Rectal smooth muscle tissue (tissue), 1 donor: ENCODE measurements around the gene KRTAP10-1.

Experiments
- H3K27ac ChIP-seq: one replicate; pipeline ENCODE4 v1.7.0; 2013; ENCODE audit warnings: low read depth, low read length, inconsistent platforms
- H3K27me3 ChIP-seq: one replicate; pipeline ENCODE4 v1.7.0; 2013; ENCODE audit warnings: low read length; ENCODE audit not compliant: control insufficient read depth, insufficient read depth
- H3K36me3 ChIP-seq: one replicate; pipeline ENCODE4 v1.7.0; 2013; ENCODE audit warnings: low read length; ENCODE audit not compliant: control insufficient read depth, insufficient read depth
- H3K4me1 ChIP-seq: one replicate; pipeline ENCODE4 v1.7.0; 2013; ENCODE audit warnings: low read length; ENCODE audit not compliant: control insufficient read depth, insufficient read depth
- H3K4me3 ChIP-seq: one replicate; pipeline ENCODE4 v1.7.0; 2013; ENCODE audit warnings: low read length
- H3K9ac ChIP-seq: one replicate; pipeline ENCODE4 v1.7.0; 2013; ENCODE audit warnings: low read length

Gene KRTAP10-1

GRCh38 chr21:44511219-44511937 is 28.6 kb downstream of the KRTAP10-1 start:
- Histone ChIP-seq H3K4me1 (no peaks in the 10 kb centered on the region), H3K36me3 (no peaks in the 10 kb centered on the region), H3K27ac (no peak overlapping the region), H3K9ac (no peak overlapping the region), H3K27me3 (no peaks in the 10 kb centered on the region), H3K4me3 (no peak overlapping the region)

DNA sequence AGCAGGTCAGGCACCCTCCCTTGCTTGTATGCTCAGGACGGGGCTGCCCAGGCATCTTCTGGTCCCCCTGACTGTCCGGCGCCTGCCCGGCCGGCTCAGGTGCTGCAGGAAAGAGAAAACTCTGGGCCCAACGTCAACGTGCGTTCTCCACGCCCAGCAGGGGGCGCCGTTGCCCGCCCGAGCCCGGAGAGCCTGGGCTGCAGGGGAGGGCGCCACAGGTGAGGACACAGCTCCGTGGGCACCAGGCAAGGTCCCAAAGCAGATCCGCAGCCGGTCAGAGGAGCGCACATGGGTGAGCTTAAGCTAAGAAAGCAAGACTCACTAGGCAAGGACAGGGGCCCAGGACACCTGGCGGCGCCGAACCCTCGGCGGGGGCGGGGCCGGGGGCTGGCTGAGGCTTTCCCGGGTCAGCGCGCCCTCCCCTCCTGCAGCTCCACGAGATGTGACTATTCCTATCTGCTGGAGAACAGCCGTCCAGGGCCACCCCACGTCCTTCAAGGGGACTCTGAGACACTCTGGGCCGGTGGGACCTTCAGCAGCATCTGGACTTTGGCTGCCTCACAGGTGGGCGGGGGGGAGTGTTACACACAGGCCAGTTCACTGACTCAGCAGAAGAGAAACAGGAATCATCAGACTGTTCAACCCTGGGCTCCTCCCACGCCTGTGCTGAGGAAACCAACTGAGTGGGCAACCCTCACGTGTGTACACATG is 29.3 kb downstream of the KRTAP10-1 start:
- no peaks in the 10 kb centered on the region for H3K4me1 ChIP-seq
- no peak overlapping the region for H3K27ac ChIP-seq
- H3K27me3 ChIP-seq: no peaks in the 10 kb centered on the region
- H3K36me3 ChIP-seq: no peaks in the 10 kb centered on the region
- H3K4me3 ChIP-seq: no peak overlapping the region
- H3K9ac ChIP-seq: no peak overlapping the region

DNA sequence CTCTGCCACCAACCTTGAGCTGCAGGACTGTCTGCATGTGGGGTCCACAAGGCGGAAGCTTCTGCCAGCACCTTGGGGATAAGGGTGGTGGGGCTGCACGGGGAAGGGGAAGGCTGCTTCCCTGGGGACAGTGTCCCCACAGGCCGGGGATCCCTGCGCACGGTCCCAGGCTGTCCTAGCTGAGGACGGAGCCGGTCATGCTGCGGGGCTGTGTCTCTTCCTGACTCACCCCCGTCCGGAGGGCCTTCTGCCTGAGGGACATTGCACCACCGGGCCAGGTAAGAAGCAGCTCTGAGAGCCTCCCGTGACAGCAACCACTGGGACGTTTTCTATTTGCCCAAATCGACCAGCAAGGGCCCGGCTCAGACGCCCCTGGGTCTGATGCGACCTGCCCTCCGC is 29.9 kb downstream of the KRTAP10-1 start:
- Histone ChIP-seq H3K4me3 (no peak overlapping the region), H3K9ac (no peak overlapping the region), H3K27me3 (no peaks in the 10 kb centered on the region), H3K4me1 (no peaks in the 10 kb centered on the region), H3K36me3 (no peaks in the 10 kb centered on the region), H3K27ac (no peak overlapping the region)

- H3K27ac ChIP-seq: no peak overlapping the region
- H3K36me3 ChIP-seq: no peaks in the 10 kb centered on the region
- no peak overlapping the region for H3K4me3 ChIP-seq
- no peaks in the 10 kb centered on the region for H3K4me1 ChIP-seq
- no peaks in the 10 kb centered on the region for H3K27me3 ChIP-seq
- no peak overlapping the region for H3K9ac ChIP-seq
Observed at GRCh38 chr21:44509539-44509938, 30.5 kb downstream of the KRTAP10-1 start.

DNA sequence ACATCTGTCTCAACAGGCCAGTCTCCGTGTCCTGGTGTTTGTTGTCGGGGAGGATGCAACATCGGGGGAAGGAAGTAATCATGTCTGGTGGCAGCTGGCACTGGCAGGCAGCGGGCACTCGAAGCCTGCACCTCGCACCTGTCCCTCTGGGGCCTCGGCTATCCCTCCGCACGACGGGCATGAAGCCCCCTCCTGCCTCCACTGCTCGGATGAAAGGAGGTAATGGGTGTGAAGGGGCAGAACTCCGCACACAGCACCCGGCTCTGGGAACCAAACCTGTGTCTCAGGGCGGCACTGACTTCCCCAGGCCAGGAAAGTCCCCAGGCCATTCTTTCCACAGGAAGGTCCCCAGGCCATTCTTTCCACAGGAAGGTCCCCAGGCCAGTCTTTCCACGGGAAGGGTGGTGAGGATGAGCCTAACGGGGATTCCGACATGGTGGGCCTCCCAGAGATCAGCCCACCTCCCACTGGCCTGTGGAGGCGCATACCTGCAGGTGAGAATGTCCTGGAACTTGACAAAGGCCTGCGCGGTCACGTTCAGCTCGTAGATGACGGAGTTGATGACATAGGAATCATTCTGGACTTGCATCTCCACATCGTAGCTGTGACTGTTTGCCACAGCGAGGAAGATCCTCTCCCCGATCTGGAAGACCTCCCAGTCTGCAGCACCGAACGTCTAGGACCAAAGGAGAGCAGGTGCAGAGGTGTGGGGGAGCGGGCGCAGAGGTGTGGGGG is 31.1 kb downstream of the KRTAP10-1 start:
- H3K27ac ChIP-seq: no peak overlapping the region
- no peaks in the 10 kb centered on the region for H3K27me3 ChIP-seq
- H3K36me3 ChIP-seq: no peaks in the 10 kb centered on the region
- H3K4me1 ChIP-seq: no peaks in the 10 kb centered on the region
- H3K4me3 ChIP-seq: no peak overlapping the region
- H3K9ac ChIP-seq: no peak overlapping the region

DNA sequence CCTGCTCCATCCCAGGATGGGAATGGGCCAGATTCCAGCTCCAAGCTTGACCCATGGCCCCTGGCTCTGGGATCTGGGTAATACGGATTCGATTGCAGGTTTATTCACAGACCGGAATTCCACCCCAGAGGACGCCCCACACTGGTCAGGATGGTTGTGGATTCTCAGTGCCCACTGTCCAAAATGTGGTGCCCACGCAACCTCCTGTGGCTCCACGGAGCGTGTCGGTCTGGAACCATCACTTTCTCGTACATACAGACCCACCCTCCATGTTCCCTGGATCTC is 31.6 kb downstream of the KRTAP10-1 start:
- Histone ChIP-seq H3K27ac (no peak overlapping the region), H3K9ac (no peak overlapping the region), H3K4me1 (no peaks in the 10 kb centered on the region), H3K27me3 (no peaks in the 10 kb centered on the region), H3K4me3 (no peak overlapping the region), H3K36me3 (no peaks in the 10 kb centered on the region)

- Histone ChIP-seq H3K9ac (no peak overlapping the region), H3K27ac (no peak overlapping the region), H3K4me3 (no peak overlapping the region), H3K27me3 (no peaks in the 10 kb centered on the region), H3K4me1 (no peaks in the 10 kb centered on the region), H3K36me3 (no peaks in the 10 kb centered on the region)
Observed at GRCh38 chr21:44507673-44508425, 32.1 kb downstream of the KRTAP10-1 start.

DNA sequence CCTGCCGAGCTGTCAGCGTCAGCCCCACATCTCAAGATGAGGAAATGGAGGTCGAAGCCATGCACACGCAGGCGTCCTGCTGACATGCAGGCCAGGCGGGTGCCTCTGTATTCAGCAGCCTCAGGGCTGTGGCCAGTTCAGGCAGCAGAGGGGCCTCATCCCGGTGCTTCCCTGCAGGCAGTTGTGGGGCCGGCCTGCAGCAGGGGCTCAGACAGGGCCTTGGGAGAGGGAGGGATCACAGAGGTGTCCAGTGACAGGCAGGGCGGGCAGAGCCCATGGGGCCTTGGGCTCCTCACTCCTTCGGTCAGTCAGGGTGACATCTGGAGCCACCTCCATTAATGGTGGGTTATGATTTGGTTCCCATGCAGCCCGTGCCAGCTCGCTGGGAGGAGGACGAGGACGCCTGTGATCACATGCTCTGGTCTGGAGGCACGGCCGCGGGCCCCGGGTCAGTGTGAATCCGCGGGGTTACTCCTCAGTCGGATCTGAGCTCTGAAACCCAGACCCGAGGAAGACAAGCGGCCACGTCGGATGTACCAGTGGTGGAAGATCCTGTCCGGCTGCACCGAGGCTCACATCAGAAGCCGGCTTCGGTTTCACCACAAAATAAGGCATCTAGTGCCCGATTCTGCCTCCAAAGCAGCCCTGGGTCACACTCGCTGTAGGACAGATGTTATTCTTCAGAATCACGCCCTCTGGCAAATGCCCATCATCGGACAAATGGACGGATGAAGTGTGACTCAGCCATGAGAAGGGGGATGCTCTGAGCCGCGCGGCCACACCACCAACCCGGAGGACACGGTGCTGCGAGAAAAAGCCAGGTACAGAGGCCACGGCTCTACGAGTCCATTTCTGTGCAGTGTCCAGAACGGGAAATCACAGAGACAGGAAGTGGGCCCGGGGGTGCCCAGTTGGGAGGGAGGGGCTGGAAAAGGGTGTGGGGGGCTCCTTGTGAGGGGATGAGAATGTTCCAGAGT is 33.4 kb downstream of the KRTAP10-1 start:
- Histone ChIP-seq H3K9ac (no peak overlapping the region), H3K4me3 (no peak overlapping the region), H3K4me1 (no peaks in the 10 kb centered on the region), H3K27ac (no peak overlapping the region), H3K27me3 (no peaks in the 10 kb centered on the region), H3K36me3 (no peaks in the 10 kb centered on the region)

- H3K27ac ChIP-seq: no peak overlapping the region
- no peaks in the 10 kb centered on the region for H3K27me3 ChIP-seq
- H3K36me3 ChIP-seq: no peaks in the 10 kb centered on the region
- no peak overlapping the region for H3K9ac ChIP-seq
- H3K4me3 ChIP-seq: no peak overlapping the region
- no peaks in the 10 kb centered on the region for H3K4me1 ChIP-seq
Observed at GRCh38 chr21:44505673-44506278, 34.2 kb downstream of the KRTAP10-1 start.

DNA sequence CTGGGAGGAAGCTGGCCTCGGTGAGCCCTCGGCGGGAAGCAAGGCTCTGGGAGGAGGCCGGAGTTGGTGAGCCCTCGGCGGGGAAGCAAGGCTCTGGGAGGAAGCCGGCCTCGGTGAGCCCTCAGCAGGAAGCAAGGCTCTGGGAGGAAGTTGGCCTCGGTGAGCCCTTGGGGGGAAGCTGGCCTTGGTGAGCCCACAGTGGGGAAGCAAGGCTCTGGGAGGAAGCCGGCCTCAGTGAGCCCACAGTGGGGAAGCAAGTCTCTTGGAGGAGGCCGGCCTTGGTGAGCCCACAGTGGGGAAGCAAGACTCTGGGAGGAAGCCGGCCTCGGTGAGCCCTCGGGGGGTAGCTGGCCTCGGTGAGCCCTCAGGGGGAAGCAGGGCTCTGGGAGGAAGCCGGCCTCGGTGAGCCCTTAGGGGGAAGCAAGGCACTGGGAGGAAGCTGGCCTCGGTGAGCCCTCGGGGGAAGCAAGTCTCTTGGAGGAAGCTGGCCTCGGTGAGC is 36.0 kb downstream of the KRTAP10-1 start:
- Histone ChIP-seq H3K27me3 (no peaks in the 10 kb centered on the region), H3K27ac (no peak overlapping the region), H3K4me3 (no peak overlapping the region), H3K4me1 (no peaks in the 10 kb centered on the region), H3K9ac (no peak overlapping the region), H3K36me3 (no peaks in the 10 kb centered on the region)
